ENCODE results near the gene RAB6A. TPM values are rescaled to one million over a fixed set of nuclear protein-coding genes. Genes with fewer than 3 reads are reported as not detected.

RAB6A gene
- total RNA-seq, 1 experiment from 2014 or later: 227 TPM

DNA sequence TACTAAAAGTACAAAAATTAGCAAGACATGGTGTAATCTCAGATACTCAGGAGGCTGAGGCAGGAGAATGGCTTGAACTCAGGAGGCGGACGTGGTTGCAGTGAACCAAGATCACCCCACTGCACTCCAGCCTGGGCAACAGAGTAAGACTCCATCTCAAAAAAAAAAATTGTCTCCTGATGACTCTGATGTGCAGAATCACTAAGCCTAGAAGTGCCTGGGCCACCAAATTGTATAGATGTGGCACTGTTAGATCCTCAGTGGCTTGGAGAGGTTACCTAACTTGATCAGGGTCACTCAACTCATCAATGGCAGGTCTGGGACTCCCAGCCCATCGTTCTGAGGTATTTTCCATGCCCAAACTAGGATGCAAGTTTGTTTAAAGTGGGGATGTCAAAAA is 103.9 kb downstream of the RAB6A start:
- H3K27me3 Mint-ChIP-seq (ENCODE audit: insufficient read depth, unreplicated experiment): no peaks in the 10 kb centered on the region
- Histone ChIP-seq H3K27me3 (replicated peaks; ENCODE audit: control insufficient read depth, insufficient read depth, low read length) (no peaks in the 10 kb centered on the region), H3K9me3 (no peaks in the 10 kb centered on the region), H3K4me3 (ENCODE audit: low read depth, low read length) (no peak overlapping the region), H3K4me1 (peaks cover 11% of the 10 kb centered on the region; the same call in 1 of the 2 replicates), H3K36me3 (ENCODE audit: control insufficient read depth, insufficient read depth, low read length) (no peaks in the 10 kb centered on the region)
- no TSS peak for BruUV-seq (replicated peaks)
- DNase-seq: no peak
- peaks cover 10% of the 10 kb centered on the region for H3K4me1 Mint-ChIP-seq (ENCODE audit: low read depth, unreplicated experiment)
- CTCF ChIA-PET: interaction anchor here (1.0 kb wide), 1 partner anchor 31 kb away, joined by 3 read pairs; no protein-coding TSS in a partner anchor
- intact Hi-C loops (cut with micrococcal nuclease; ENCODE audit: unreplicated experiment): no loop called here
- no peak overlapping the region for H3K4me3 Mint-ChIP-seq (ENCODE audit: unreplicated experiment)
- H3K9me3 Mint-ChIP-seq (ENCODE audit: unreplicated experiment): no peaks in the 10 kb centered on the region
- H3K36me3 Mint-ChIP-seq (ENCODE audit: insufficient read depth, unreplicated experiment): no peaks in the 10 kb centered on the region
- TF ChIP-seq CTCF (IDR thresholded peaks at IDR 0.05; ENCODE audit: insufficient read depth in 1 of 2, low read depth in 1 of 2, low read length in 1 of 2, severe bottlenecking in 1 of 2, unreplicated experiment in 1 of 2): no peak
- POLR2A ChIA-PET: no interaction called here
- H3K27ac Mint-ChIP-seq (ENCODE audit: unreplicated experiment): no peak overlapping the region

DNA sequence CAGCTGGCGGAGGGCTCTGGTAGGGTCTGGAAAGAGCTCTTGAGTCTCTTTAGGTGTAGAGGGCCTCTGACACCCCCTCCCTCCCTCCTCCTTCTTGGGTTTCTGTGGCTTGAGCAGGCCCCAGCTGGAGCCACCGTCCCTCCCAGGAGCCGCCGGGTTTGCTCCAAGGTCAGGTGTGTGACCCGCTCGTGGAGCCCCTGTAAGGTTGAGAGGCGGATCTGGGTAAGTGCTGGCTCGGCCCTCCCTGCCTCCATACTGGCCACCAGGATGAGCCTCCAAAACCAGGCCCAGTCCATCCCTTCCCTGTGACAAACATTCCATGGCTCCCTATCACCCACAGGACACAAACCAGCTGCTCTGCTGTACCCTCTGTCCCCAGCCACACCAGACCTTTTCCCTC is 105.2 kb downstream of the RAB6A start:
- POLR2A ChIA-PET: no interaction called here
- no peak overlapping the region for H3K27ac Mint-ChIP-seq (ENCODE audit: unreplicated experiment)
- H3K4me3 ChIP-seq (ENCODE audit: low read depth, low read length): no peak overlapping the region
- no peak for TF ChIP-seq CTCF (IDR thresholded peaks at IDR 0.05; ENCODE audit: insufficient read depth in 1 of 2, low read depth in 1 of 2, low read length in 1 of 2, severe bottlenecking in 1 of 2, unreplicated experiment in 1 of 2)
- H3K36me3 Mint-ChIP-seq (ENCODE audit: insufficient read depth, unreplicated experiment): no peaks in the 10 kb centered on the region
- peaks cover 11% of the 10 kb centered on the region; the same call in 1 of the 2 replicates for H3K4me1 ChIP-seq
- H3K27me3 ChIP-seq (replicated peaks; ENCODE audit: control insufficient read depth, insufficient read depth, low read length): no peaks in the 10 kb centered on the region
- H3K4me3 Mint-ChIP-seq (ENCODE audit: unreplicated experiment): no peak overlapping the region
- BruUV-seq (replicated peaks): no TSS peak
- no peaks in the 10 kb centered on the region for H3K36me3 ChIP-seq (ENCODE audit: control insufficient read depth, insufficient read depth, low read length)
- H3K9me3 Mint-ChIP-seq (ENCODE audit: unreplicated experiment): no peaks in the 10 kb centered on the region
- H3K27me3 Mint-ChIP-seq (ENCODE audit: insufficient read depth, unreplicated experiment): no peaks in the 10 kb centered on the region
- H3K9me3 ChIP-seq: no peaks in the 10 kb centered on the region
- intact Hi-C loops (cut with micrococcal nuclease; ENCODE audit: unreplicated experiment): no loop called here
- no peak for DNase-seq
- CTCF ChIA-PET: interaction anchor here (0.6 to 1.6 kb wide), 2 partner anchors 25 to 30 kb away, joined by 5 to 12 read pairs; no protein-coding TSS in a partner anchor
- peaks cover 10% of the 10 kb centered on the region for H3K4me1 Mint-ChIP-seq (ENCODE audit: low read depth, unreplicated experiment)

- H3K4me3 ChIP-seq (ENCODE audit: low read depth, low read length): no peak overlapping the region
- CTCF ChIA-PET: interaction anchor here (1.6 kb wide), 1 partner anchor 29 kb away, joined by 12 read pairs; no protein-coding TSS in a partner anchor
- peaks cover 11% of the 10 kb centered on the region; the same call in 1 of the 2 replicates for H3K4me1 ChIP-seq
- Mint-ChIP-seq H3K4me3 (ENCODE audit: unreplicated experiment) (no peak overlapping the region), H3K27me3 (ENCODE audit: insufficient read depth, unreplicated experiment) (no peaks in the 10 kb centered on the region), H3K27ac (ENCODE audit: unreplicated experiment) (no peak overlapping the region), H3K9me3 (ENCODE audit: unreplicated experiment) (no peaks in the 10 kb centered on the region), H3K4me1 (ENCODE audit: low read depth, unreplicated experiment) (peaks cover 10% of the 10 kb centered on the region), H3K36me3 (ENCODE audit: insufficient read depth, unreplicated experiment) (no peaks in the 10 kb centered on the region)
- H3K27me3 ChIP-seq (replicated peaks; ENCODE audit: control insufficient read depth, insufficient read depth, low read length): no peaks in the 10 kb centered on the region
- POLR2A ChIA-PET: no interaction called here
- no peaks in the 10 kb centered on the region for H3K9me3 ChIP-seq
- DNase-seq: no peak
- no peaks in the 10 kb centered on the region for H3K36me3 ChIP-seq (ENCODE audit: control insufficient read depth, insufficient read depth, low read length)
- BruUV-seq (replicated peaks): no TSS peak
- intact Hi-C loops (cut with micrococcal nuclease; ENCODE audit: unreplicated experiment): no loop called here
- TF ChIP-seq CTCF (IDR thresholded peaks at IDR 0.05; ENCODE audit: insufficient read depth in 1 of 2, low read depth in 1 of 2, low read length in 1 of 2, severe bottlenecking in 1 of 2, unreplicated experiment in 1 of 2): no peak
Measured at GRCh38 chr11:73654482-73655021, 106.3 kb downstream of the RAB6A start.
